NCI-H1092 treated with DMSO at 0.1 percent for 48 hours (cell line): ENCODE data around the gene SPECC1L.
"Not testable (repeated sequence)": the region's sequence is repeated elsewhere in the genome, so short reads cannot be mapped to it uniquely, and the experiment has no call there.

Source experiments
- DNase-seq: peaks from one replicate; lab custom pipeline; 2025; lab: John Stamatoyannopoulos, UW

SPECC1L gene, protein sequence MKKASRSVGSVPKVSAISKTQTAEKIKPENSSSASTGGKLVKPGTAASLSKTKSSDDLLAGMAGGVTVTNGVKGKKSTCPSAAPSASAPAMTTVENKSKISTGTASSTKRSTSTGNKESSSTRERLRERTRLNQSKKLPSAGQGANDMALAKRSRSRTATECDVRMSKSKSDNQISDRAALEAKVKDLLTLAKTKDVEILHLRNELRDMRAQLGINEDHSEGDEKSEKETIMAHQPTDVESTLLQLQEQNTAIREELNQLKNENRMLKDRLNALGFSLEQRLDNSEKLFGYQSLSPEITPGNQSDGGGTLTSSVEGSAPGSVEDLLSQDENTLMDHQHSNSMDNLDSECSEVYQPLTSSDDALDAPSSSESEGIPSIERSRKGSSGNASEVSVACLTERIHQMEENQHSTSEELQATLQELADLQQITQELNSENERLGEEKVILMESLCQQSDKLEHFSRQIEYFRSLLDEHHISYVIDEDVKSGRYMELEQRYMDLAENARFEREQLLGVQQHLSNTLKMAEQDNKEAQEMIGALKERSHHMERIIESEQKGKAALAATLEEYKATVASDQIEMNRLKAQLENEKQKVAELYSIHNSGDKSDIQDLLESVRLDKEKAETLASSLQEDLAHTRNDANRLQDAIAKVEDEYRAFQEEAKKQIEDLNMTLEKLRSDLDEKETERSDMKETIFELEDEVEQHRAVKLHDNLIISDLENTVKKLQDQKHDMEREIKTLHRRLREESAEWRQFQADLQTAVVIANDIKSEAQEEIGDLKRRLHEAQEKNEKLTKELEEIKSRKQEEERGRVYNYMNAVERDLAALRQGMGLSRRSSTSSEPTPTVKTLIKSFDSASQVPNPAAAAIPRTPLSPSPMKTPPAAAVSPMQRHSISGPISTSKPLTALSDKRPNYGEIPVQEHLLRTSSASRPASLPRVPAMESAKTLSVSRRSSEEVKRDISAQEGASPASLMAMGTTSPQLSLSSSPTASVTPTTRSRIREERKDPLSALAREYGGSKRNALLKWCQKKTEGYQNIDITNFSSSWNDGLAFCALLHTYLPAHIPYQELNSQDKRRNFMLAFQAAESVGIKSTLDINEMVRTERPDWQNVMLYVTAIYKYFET

DNA sequence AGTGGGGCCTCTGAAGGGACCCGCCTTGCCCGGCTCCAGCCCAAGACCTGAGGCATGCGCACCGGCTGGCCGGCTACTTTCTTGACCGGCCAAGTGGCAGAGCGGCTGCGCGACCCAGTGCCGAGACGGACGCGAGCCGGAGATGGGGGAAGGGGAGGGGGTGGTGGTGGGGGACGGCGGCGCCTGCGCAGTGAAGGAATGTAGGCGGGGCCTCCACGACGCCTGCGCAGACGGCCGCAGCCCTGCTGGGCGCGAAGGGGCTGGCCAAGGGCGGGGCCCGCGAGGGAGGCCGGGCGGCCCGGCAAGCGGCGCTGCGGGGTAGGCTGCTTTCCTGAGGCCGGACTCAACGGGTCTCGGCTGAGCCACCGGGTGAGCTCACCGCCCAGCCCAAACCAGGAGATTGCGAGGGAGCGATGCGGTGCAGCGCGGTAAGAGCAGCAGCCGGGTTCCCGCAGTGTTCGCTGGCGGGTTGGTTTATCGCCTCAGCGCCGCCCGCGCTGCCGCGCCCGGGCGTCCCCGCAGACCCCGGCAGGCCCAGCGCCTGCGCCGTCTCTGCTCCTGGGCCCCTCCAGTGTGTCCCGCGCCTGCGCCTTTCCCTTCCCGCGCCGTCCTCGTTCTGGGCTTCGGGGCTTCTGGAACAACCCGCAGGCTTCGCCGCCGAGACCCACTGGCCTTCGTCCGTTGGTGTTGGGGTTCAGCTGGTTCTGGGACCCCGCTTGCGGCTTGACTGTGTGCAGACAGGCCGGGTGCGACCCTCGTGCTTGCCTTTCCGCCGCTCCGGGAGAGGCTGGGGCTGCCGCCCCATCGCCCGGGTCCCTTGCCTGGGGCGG, at the start of gene SPECC1L:
Gene SPECC1L (plus strand): TSS at position 276 of the 830 bp plus-strand sequence. CDS start 31,401 bp downstream, outside the sequence.
- DNase-seq: peak; percentile 90

GRCh38 chr22:24224468-24224867, 46.2 kb upstream of the SPECC1L start:
- DNase-seq: no peak

GRCh38 chr22:24225044-24225601, 45.5 kb upstream of the SPECC1L start:
- no peak for DNase-seq

DNA sequence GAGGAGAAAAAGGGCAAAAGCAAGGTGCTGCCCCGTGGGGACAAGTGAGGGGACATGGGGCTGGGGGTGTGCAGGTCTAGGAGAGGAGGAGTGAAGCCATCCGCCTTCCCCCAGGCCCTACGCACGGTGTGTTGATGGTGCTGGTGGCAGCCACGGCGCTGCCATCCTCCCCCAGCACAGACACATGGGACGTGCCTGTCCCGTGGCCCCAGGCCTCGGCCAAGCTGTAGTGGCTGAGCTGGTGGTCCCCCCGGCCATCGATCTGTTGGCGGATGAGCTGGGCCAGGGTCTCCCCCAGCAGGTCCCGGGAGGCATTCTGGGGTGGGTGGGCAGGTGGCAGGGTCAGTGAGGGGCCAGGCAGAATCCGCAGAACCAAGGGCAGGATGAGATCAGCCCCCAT, 44.7 kb upstream of the SPECC1L start:
- DNase-seq: no peak

DNA sequence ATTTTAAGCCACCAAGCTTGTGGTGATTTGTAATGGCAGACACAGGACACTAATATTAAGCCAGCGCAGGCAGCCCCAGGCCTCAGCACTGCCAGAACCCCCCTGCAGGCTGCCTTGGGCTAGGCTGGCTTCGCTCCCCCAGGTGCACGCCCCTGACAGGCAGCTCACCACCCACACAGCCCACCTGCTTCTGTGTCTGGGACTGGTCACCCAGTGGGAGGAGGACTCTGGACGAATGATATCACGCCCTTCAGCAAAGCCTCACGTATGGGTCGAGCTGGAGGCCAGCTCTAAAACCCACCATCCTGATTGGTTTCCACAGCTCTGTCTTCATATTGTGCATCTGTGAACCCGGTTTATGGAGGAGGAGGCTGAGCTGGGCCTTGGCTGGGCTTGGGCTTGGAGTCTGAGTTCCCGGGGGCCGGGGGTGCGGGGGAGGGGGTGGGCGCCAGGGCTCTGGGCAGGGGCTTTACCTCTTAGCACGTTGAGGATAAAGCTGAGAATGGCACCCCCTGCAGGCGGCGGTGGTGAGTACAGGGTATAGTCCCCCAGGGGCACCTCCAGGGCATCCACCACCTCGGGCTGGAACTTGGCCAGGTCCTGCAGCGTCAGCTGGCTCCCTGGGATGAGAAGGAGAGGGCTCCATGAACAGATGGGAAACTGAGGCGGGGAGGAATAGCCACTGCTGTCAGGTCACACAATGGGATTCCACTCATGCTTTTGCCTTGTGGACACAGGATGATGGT, 39.5 kb upstream of the SPECC1L start:
- peak; percentile 14 for DNase-seq

- no peak for DNase-seq
These were observed 38.9 kb upstream of the SPECC1L start for GRCh38 chr22:24231706-24232105.

- DNase-seq: no peak
These were observed 38.5 kb upstream of the SPECC1L start for GRCh38 chr22:24232124-24232523.

DNA sequence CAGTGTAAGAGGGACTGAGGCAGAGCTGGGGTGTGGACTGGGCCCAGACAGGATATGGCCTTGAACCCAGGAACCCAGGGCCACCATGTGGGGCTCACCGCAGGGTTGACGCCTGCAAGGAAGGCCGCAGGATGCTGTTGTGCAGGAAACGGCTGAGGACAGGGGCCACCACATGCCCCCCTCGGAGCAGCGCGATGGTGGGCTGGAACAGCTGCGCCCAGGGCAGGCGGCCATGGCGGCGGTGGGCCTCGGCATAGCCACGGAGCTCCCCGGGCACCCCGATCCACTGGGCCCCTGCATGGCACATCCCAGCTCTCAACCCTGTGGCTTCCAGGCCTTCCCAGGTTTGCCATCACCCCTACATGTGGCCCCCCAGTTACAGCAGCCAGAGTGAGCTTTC, 37.9 kb upstream of the SPECC1L start:
- DNase-seq: no peak

- no peak for DNase-seq
These were observed 37.4 kb upstream of the SPECC1L start for GRCh38 chr22:24233235-24233634.

- no peak for DNase-seq
These were observed 36.8 kb upstream of the SPECC1L start for GRCh38 chr22:24233816-24234215.

GRCh38 chr22:24235315-24235714, 35.3 kb upstream of the SPECC1L start:
- no peak for DNase-seq

DNA sequence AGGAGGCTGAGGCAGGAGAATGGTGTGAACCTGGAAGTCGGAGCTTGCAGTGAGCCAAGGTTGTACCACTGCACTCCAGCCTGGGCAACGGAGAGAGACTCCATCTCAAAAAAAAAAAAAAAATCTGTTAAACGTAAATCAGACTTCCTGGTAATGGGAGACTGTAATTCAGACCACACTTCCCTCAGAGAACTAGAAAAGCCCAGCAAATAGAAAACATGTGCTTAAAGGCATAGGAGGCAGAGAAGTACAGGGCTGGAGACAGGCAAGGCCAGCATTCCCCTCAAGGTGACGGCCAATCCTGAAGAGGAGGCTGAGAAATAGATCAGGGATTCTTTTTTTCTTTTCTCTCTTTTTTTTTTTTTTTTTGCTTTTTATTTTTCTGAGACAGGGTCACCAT, 34.0 kb upstream of the SPECC1L start:
- no peak for DNase-seq

- DNase-seq: not testable (repeated sequence)
These were observed 32.4 kb upstream of the SPECC1L start for GRCh38 chr22:24238101-24238694.

GRCh38 chr22:24240381-24240780, 30.2 kb upstream of the SPECC1L start:
- DNase-seq: no peak

GRCh38 chr22:24240985-24241692, 29.5 kb upstream of the SPECC1L start:
- not testable (repeated sequence) for DNase-seq

GRCh38 chr22:24243417-24243816, 27.2 kb upstream of the SPECC1L start:
- DNase-seq: not testable (repeated sequence)

DNA sequence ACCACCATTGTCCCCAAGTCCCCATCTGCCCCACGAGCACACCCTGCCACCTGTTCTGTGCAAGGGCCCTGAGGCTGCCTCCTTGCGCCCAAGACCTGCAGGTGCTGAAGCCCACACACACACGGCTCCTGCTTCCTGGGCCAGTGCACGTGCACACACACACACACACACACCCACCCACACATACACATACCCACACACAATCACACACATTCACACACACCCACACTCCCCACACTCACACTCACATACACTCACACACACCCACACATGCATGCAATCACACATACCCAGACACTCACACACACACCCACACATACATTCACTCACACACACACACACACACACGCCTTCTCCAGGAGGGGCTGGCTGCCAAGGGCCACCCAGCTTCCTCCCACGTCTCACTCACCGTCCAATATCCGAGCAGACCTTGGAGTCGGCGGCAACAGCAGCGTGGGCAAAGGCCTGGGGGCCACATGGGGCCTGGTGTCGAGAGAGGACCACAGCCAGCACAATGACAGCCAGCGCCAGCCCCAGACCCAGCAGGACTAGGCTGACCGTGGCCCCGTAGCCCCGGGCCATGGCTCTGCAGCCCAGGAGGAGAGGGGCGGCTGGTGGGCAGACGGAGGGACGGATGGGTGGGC, 26.4 kb upstream of the SPECC1L start:
- DNase-seq: no peak

GRCh38 chr22:24245030-24245431, 25.6 kb upstream of the SPECC1L start, which contains the start of gene GGT5:
TSS of gene GGT5 (minus strand) at chr22:24245082. CDS start at chr22:24244725, 357 bp downstream.
- not testable (repeated sequence) for DNase-seq
